ENCODE data around the gene ZNF695. TPM values are rescaled to one million over a fixed set of nuclear protein-coding genes. Genes with fewer than 3 reads are reported as not detected.

ZNF695 gene
- total and polyA plus RNA-seq, 9 of the 15 experiments (the other 6 are each of a cell fraction or from before 2014, with no cell fraction given): 8.7 to 15.2 (median 10.9) TPM

- TF ChIP-seq E4F1 (CRISPR knock-in tag; IDR thresholded peaks at IDR 0.05; ENCODE audit: borderline replicate concordance) (no peak), TAF7 (tag; IDR thresholded peaks at IDR 0.05) (no peak), ZNF507 (tag; conservative IDR thresholded peaks at IDR 0.05) (no peak), RNF219 (CRISPR knock-in tag; IDR thresholded peaks at IDR 0.05) (no peak), ZNF282 (CRISPR knock-in tag; IDR thresholded peaks at IDR 0.05) (no peak), SAFB (IDR thresholded peaks at IDR 0.05; ENCODE audit: borderline replicate concordance, low read depth, low read length) (no peak), MEF2A (IDR thresholded peaks at IDR 0.05; ENCODE audit: control insufficient read depth, low read depth, low read length) (no peak)
Observed at GRCh38 chr1:246978281-246978680, 29.6 kb downstream of the ZNF695 start (continued).

Data from K562 (cell line).